GM21825 (cell line): ENCODE measurements around the gene RAB12.
"Not testable (repeated sequence)": the region's sequence is repeated elsewhere in the genome, so short reads cannot be mapped to it uniquely, and the experiment has no call there.

ENCODE experiments used
- ATAC-seq: cut with Tn5 transposase; IDR thresholded peaks from one replicate; pipeline ENCODE4 v1.9.1; 2021; ENCODE audit warnings: mild to moderate bottlenecking, moderate library complexity; ENCODE audit not compliant: unreplicated experiment

The RAB12 gene

GRCh38 chr18:8611916-8612576 lies 2.8 kb downstream of the RAB12 start:
- no peak for ATAC-seq

- no peak for ATAC-seq
Measured at GRCh38 chr18:8614875-8615274, 5.6 kb downstream of the RAB12 start.

DNA sequence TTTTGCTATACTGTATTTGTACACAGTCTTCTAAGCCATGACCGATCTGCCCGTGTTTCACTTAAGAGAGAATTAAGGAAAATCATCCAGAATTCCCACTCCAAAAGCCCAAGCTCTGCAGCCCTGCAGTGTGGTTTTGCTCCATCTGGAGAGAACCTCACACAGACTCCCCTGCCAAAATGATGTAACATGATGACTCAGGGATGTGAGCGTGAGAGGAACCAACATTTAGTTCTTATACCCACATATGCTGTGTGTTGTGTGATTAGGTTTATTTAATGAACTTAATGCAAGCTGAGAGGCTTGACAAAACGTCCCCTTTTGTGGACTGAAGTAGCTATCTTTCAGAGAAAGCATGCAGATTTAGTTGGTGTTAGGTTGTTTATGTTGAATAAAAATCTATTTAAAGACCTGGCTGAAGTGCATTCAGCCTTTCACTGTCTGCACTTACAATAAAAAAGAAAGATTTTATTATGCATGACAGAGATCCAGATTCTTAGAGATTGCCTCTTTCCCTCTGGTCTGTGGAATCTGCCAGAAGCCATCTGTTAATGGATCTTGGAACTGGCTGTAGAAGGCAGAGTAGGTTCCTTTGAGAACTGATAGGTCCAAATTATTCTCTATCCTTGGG lies 6.3 kb downstream of the RAB12 start:
- no peak for ATAC-seq

DNA sequence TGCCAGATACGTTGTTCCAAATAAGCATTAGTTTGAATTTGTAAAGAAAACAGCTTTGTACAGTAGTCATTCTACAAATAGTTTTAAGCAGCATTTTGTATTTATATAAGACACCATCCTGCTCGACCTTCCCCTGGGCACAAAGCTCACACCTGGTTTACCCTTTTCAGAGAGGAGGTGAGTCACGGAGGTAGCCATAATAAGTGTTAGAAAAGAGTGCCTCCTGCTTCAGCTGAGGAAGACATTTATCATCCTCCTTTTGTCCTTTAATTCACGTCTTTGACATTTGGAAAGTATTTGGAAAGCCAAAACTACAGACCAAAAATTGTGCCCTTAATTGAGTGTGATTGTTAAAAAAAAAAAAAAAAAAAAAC lies 6.8 kb downstream of the RAB12 start:
- ATAC-seq, result no peak

- no peak for ATAC-seq
Measured at GRCh38 chr18:8617907-8618306, 8.7 kb downstream of the RAB12 start.

DNA sequence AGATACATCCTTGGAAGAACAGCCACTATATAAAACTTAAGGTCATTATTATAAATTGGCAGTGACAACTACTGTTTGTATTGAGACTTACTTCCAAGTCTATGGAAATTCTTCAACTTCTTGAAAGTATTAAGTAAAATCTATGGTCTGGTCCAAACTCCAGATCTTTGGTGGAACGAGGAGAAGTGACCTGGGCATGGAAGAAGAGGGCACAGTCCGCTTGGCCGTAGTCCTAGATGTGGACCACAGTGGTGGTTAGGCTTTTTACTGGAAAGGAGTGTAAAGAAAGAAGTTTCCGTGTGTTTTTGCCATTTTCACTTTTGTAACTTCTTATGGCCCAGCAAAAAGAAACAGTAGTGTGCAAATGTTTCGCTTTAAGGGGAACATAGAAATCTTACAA lies 9.8 kb downstream of the RAB12 start:
- no peak for ATAC-seq

DNA sequence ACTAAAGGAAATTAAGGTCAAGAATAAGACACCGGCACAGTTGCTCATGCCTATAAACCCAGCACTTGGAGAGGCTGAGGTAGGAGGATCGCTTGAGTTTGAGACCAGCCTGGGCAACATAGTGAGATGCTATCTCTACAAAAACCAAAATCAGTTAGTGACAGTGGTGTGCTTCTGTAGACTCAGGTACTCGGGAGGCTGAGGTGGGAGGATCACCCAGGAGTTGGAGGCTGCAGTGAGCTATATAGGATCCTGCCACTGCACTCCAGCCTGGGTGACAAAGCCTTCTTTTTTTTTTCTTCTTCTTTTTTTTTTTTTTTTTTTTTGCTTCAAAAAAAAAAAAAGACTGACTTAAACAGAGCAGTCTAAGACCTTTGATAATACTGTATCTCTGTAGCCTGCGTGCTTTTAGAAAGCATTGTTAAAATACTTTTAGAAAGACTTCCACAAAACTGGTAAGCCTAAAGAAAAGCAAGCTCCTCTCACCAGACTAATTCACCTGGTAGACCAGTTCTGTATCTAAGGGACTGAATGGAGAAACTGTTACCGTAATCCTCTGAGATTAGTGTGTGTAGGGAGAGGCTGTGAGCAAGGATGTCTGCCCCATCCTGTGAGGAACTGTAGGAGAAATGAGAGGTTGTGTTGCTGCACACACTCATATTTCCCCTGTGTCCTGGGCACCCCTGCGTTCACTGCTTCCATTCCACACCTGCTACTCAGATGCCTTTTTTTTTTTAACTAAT lies 10.8 kb downstream of the RAB12 start:
- no peak for ATAC-seq

GRCh38 chr18:8620845-8621244 lies 11.6 kb downstream of the RAB12 start:
- ATAC-seq, result no peak

- ATAC-seq, result not testable (repeated sequence)
Measured at GRCh38 chr18:8622625-8623024, 13.4 kb downstream of the RAB12 start.

DNA sequence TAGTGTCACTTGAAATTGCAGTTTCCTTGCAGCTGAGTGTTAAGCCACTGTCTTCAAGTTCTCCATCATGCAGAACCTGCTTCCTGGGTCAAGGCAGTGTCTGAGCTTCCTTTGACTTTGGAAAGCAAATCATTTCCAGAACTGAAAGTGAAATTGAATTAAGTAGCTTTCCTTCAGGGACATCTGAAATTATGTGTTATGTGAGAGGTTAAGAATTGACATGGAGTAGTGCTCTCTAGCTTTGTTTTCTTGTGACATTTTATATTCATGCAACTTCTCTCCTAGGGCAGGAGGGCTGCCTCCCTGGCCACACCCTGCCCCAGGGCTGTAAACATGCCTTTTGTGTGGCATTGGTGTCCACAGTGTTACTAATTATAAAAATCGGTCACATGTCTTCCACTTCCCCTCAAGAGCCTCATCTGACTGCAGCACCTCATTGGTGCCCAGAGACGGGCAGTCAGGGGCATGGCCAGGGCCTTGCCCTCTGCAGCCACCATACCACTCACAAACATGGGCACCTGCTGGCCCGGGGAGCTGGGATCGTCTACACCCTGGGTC lies 14.4 kb downstream of the RAB12 start:
- peak; percentile 79 for ATAC-seq

GRCh38 chr18:8625461-8626092 lies 16.3 kb downstream of the RAB12 start:
- no peak for ATAC-seq

DNA sequence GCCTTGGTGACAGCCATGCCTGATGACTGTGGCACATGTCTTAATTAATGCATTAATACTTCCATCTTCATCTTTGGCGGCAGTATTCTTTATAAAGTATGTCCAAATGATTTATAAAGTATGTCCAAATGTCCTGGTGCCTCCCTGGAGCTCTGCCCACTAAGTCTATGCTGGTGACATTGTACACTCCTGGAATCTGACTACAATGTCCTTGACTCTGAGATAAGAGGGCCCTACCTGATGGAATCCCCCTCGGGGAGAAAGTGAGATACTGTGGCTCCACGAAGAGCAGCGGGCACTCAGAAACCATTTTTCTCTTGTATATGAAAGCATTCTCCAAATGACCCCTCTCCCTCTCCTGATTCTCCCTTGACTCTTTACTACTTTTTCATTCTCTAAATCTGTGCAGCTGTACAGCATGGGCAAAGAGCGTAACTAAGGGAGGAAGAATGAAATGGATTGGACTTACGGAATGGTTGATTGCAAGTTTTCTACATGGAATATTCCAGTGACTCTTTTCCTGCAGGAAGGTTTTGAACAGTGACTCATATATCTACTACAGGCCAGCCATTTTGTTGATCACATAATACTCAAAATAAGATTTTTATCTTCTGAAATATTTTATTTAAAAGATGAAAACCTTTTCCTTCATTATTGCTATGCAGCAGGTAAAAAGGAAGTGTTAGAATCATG lies 17.3 kb downstream of the RAB12 start:
- no peak for ATAC-seq

- no peak for ATAC-seq
Measured at GRCh38 chr18:8627107-8627472, 17.9 kb downstream of the RAB12 start.

- ATAC-seq, result no peak
Measured at GRCh38 chr18:8627540-8627939, 18.3 kb downstream of the RAB12 start.

- no peak for ATAC-seq
Measured at GRCh38 chr18:8629602-8630001, 20.4 kb downstream of the RAB12 start.

GRCh38 chr18:8630546-8630945 lies 21.3 kb downstream of the RAB12 start:
- no peak for ATAC-seq

DNA sequence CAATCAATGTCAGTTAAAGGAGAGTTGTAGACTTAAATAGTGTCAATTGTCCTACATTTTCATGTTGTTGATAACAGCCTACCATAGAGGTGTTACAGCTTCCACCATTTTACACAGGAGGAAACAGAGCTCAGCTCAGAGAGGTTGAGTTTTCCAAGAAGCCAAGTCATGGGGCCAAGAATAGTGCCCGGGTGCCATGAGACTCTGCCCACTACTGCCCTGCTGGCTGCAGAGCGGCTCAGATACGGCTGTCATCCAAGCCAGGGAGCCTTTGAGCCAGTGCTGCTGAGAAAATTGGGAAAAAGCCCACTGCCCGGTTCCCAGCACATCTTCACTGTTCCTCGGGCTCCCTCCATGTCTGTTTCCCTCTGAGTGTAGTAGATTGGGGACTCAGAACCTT lies 22.0 kb downstream of the RAB12 start:
- ATAC-seq, result no peak

GRCh38 chr18:8632386-8632785 lies 23.1 kb downstream of the RAB12 start:
- no peak for ATAC-seq

- no peak for ATAC-seq
Measured at GRCh38 chr18:8634508-8634907, 25.3 kb downstream of the RAB12 start.

DNA sequence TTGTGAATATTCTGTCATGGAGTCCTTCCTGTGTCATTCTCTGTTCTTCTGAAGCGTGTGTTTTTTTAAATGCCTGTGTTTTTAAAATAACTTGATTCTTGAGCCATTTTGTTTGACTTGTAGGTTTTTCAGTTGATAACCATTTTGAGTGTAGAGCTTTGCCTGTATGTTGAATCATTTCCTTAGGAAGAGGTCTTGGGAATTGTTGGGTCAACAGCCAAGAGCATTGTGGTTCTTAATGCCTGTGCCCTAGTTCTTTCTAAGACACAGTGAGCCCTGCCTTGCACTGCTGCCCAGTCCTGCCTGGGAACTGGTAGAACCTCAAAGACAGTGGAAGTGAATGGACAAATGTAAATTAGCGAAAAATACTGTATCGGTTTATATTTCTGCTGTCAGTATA lies 25.9 kb downstream of the RAB12 start:
- no peak for ATAC-seq

DNA sequence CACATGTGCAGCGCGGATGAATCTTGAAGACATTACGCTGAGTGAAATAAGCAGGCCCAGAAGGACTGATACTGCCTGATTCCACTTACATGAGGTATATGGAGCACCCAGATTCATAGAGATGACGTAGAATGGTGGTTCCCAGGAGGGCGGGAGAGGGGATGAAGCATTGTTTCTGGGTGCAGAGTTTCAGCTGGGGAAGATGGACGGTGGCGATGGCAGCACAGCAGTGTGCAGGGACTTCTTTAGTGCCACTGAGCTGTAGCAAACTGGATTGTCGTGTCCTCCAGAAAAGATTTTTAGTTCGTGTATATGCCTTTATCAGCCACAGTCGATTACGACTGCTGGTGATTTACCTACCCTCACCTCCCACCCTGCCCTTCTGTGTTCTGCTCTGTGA lies 30.5 kb downstream of the RAB12 start:
- no peak for ATAC-seq
